AG08396 (cell line): ENCODE data around the gene BTBD3.
A peak's percentile ranks its signal among the peaks of the same experiment; 100 is the strongest.

Experiments
- DNase-seq: peaks from one replicate; pipeline ENCODE4 v3.0.0; 2012; ENCODE audit warnings: low spot score, mixed read lengths

The BTBD3 gene

DNA sequence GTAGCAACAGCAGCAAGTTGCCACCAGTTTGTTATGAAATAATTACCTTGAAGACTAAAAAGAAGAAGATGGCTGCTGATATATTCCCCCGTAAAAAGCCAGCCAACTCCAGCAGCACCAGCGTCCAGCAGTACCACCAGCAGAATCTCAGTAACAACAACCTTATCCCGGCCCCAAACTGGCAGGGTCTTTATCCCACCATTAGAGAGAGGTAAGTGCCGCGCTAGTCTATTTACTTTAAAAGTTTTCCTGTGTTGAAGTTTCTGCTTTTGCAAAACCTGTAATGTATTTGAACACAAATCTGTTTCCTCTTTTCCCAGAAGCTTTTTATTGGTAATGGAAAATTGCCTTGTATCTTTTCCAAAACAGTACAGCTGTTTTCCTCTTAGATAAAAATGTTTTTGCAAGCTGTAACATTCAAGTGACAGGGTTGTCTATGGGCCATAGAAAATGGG is 725 bp downstream of the BTBD3 start:
- DNase-seq = no peak

DNA sequence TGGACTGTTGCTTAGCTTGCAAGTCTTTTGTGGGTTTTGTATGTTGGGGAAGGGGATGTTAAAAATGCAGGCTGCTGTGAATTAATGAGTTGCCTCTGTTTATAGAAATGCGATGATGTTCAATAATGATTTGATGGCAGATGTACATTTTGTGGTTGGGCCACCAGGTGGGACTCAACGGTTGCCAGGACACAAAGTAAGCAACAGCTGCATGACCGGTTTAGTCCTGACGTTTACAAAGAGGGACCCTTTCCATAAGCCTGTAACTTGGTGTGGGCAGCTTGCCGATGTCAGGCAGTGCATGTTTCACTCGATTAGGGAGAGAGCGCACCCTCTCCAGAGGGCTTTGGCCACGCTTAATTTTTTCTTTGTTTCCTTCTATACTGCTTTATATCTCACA is 1.3 kb downstream of the BTBD3 start:
- peak; percentile 15 for DNase-seq

DNA sequence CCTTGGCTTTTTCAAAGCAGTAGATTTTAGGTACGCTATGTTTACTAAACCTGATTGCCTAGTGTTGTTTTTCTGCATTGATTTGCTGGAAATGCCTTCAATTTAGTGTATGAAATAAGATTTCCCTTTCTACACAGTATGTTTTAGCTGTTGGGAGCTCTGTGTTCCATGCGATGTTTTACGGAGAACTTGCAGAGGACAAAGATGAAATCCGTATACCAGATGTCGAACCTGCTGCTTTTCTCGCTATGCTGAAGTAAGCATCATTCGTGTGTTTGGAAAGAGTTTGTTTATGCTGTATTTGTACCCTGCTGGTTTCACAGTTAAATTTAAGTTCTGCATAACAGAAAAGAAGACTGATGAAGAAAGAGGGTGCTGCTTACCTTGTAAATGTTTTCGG is 1.9 kb downstream of the BTBD3 start:
- no peak for DNase-seq

DNA sequence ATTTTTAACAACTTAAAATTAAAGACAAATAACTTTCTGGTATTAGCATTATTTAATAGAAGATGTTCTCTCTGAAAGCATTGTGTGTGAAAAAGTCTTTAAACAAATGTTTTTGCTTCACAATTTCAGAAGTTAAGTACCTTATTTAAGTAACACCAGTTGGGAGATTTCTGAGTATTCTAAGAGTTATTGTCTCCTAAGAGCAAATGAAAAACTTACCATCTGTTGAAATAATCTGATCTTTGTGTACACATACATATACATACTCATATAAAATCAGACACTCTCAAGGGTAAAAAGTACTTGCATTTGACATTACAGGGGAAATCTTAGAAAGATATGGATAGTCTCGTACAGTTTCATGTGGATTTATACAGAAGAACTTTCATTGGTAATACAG is 2.4 kb downstream of the BTBD3 start:
- no peak for DNase-seq

DNA sequence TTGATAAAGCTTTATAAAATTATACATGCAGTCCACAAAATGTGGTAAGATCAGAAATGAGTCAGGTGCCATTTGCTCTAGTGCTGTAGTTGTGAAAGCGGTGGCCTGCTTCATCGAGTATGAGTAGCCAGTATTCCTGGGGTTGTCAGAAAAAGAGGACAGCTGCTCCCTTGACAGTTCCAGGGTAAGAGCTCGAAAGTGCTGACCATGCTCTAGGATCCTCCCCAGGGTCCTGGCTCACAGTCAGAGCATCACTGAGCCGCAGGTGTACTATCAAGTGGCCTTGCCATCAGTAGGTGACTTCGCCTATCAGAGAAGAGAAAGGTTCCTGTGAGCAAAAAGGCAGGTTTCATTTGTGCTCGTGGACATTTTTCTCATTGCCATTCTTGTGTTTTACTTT is 3.6 kb downstream of the BTBD3 start:
- peak; percentile 8 for DNase-seq

DNA sequence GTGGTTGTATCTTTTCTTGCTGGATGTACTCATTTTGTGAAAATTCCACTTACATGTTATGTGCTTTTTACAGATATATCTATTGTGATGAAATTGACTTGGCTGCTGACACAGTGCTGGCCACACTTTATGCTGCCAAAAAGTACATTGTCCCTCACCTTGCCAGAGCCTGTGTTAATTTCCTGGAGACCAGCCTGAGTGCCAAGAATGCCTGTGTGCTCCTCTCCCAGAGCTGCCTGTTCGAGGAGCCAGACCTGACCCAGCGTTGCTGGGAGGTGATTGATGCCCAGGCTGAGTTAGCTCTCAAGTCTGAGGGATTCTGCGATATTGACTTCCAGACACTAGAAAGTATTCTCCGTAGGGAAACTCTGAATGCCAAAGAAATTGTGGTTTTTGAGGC is 4.9 kb downstream of the BTBD3 start:
- no peak for DNase-seq

DNA sequence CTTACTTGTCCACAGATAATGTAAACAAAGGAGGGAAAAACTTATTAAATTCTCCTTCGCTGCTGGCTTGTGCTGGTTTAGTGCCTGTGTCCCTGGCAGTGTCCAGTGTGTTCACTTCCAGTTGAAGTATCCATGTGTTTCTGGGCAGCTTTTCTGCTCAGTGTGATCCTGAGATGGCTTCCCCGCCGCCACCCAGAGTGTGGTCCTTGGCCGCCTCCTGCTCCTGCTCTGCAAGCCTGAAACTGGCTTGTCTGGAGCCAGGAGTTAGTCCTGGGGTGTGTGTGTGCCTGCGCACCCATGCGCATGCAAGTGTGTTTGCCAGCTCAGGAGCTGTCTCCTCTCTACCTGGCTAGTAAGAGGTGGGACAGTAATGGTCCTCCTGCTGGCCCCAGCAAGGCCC is 7.2 kb downstream of the BTBD3 start:
- DNase-seq = no peak

DNA sequence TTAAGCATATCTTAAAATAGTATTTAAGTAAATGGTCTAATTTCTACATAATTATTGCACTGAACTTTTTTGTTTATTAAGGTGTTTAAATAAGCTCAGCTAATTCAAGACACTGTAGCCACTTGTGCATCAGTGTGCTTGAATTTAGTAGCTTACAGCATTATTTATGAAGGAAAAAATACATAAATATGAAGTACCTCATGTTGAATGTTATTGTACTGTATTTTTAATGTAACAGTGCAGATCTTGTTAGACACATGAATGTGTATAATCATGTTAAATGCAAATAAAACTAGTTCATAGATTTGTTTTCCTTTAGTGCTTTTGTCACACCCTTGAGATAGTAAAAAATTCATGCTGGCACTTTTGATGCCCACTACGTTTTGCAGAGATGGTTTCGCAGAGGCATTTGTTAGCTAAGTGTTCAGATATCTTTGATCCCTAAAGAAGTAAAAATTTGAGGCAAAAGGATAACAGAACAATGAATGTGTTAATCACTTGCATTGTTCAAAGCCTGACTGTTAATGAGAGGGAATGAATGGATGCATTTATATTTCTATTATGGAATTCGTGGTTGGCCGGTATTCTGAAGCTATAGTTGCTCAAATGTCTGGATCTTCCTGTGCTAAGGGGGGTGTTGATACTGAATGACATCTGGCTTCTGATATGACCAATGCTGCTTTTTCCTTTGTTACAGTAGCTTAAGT is 8.8 kb downstream of the BTBD3 start:
- no peak for DNase-seq

DNA sequence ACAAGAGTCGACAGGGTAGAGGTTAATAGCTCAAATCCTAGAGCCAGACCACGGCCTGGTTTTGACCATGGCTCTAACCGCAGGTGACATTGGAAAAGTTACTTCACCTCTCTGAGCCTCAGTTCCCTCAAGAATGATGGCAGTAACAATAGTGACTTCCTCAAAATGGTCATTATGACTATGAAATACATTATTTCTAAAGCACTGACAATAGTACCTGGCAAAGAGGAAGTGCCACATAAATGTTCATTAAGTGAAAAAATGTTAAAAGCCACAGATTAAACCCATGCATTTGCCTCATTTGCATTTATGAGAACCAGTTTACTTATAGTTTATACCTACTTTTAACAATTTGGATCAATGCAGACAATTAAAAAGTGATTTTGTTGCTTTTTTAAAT is 12.3 kb downstream of the BTBD3 start:
- no peak for DNase-seq

DNA sequence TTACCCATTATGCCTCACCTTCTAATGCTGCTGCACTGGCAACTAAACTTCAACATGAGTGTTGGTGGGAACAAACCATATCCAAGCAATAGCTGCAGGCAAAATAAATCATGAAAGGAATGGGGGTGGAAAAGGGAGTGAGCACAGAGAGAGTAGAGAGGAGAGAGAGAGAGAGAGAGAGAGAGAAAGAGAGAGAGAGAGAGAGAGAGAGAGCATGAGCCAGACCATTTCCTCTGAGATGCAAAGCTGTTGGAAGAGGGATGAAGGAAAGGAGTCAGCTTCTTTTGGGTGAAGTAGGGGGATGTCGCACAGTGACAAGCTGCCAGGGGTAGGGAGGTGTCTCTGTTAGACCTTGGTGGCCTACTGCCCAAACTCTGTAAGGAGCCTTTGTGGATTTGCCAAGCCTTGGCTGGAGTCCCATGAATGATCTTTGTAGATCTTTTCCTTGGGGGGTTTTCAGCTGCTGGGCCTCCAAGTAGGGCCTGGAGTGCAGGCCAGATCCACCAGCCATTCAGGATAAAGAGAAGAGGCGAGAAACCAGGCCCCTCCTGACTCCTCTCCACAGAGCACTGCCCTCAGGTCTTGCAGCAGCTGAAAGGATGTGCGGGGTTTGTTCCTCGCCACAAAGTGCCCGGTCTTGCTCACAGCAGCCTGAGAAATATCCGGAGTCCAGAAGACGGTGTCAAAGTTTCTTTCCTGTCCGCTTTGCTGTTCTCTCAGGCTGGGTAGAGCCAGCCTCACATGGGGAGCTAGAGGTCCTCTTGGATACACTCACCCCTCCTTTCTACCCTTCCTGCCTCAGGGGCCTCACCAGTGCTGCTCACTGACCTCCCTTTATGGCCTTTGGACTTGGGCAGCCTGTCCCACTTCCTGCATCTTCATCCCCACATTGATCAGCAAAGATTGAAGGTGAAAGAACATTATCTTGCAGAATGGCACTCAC is 17.8 kb downstream of the BTBD3 start:
- no peak for DNase-seq

DNA sequence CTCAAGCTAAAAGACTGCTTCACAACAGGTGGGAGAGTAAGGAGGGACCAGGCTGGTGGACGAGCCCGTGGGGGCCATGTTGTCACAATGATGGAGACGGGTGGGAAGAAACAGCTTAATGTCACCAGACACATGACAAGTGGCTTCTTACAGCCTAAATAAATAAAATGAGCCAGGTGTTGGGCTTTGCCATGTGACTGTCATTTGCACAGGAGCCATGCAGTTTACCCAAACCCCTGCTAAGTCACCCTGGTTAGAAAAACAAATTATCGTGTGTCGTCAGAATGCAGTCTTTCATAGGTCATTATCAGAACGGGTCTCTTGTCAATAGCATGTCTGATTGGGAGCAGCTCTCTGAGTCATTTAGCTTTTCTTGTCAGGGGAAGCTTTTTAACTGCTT is 18.5 kb downstream of the BTBD3 start:
- DNase-seq = no peak

DNA sequence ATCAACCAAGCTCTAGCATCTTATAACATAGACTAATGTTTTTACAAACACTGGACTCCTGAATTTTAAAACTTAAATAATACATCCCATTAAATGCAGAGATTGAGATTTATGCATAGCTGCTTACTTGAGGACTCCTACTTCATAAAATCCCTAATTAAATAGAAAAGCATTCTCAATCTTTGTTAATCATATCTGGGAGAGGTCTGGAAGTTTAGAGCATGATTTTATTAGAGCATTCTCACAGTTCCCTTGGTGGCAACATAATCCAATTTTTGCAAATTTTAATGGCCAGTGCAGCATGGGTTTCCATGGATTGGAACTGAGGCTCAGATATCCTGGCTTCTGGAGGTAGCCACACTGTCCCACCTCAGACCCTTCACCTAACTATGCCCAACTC is 19.5 kb downstream of the BTBD3 start:
- no peak for DNase-seq

DNA sequence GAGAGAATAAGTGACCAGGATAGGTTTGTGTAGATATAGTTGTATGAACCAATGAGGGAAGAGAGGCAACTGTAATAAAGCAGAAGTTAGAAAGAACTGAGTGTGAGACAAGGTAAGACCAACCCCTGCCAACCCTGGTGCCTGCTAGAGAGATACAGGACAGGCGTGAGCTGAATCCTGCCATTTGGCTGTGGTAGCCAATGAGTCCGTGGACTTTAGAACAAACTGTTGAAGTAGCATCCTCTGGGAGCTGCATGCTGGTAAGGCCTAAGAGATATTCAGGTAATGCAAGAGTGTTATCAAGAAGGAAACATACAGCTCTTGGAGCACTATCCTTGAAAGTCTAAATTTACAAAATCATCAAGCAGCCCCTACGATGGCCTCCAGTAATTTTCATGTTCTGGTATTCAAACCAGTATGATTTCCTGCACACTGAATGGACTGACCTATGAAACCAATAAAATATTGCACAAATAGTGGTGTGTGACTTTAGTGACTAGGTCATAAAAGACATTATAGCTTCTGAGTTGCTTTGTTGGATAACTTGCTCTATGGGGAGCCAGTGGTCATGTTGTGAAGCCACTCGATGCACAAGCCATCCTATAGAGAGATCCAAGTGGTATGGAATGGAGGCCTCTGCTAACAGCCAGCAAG is 24.0 kb downstream of the BTBD3 start:
- no peak for DNase-seq

DNA sequence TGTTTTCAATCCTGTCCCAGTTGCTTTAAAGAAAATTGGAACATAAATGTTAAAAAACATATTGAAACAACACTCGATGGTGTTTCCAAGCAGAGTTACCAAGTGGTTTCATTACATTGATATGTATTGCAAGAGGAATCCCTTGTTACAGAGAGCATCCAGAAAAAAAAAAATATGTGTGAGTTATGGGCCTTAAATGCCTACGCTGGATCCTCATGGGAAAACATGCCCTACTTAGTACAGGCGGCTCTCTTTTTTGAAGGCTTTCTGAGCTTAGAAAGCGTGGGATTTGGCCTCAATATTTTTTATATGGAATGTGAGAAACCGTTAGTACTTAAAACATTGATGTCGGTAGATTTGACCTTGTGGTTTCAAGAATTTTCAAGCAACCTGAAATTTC is 26.1 kb downstream of the BTBD3 start:
- DNase-seq = no peak

DNA sequence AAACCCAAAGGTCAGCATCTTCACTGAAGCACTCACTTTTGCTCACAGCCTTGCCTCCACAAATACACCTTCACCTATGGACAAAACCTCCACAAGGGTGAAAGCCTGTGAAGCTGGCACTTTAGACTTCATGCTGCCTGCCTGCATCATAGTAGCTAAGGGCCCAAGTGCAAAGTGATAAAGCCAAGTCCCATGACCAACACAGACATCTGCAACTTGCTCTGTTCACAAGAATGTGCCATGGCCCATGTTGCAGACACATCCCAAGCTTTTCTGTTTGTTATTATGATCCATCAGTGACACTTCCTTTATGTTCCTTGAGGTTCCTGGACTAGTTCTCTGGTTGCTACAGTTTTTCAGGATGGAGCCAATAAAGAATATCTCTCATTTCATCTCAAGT is 31.1 kb downstream of the BTBD3 start:
- DNase-seq = no peak

DNA sequence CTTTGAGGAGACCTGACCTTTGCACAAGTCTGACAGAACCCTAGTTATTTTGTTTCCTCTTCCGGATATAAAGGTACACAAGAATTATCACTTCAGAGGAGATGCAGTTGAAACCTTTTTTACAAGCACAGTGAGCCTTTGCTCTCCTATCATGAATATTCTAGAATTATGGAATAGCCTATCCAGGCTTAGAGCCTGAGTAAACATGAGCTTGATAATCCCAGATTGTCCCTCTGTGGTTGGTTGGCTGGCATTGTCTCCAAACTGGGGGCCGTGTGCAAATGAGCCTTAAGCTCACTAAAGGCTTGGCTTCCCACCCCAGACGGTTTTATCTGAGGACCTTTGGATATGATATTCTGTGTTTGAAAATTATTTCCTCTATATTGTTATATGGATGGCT is 32.0 kb downstream of the BTBD3 start:
- no peak for DNase-seq

DNA sequence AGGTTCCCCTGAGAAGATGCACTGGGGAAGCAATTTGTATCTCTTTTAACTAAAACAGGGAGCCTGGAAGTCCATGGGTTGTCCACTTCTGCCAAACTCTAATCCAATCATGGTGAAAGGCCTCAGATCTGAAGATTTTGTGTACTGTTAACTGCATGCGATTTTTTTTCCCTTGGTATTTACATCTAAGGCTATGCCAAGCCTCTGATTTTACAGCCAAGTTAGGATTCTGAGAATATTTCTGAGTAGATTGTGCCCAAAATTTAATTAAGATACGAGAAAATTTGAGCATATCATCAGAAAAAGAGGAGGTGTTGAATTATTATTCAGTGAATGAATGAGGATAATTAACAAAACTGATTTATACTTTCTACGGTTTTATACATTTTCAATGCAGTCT is 34.0 kb downstream of the BTBD3 start:
- DNase-seq = no peak

DNA sequence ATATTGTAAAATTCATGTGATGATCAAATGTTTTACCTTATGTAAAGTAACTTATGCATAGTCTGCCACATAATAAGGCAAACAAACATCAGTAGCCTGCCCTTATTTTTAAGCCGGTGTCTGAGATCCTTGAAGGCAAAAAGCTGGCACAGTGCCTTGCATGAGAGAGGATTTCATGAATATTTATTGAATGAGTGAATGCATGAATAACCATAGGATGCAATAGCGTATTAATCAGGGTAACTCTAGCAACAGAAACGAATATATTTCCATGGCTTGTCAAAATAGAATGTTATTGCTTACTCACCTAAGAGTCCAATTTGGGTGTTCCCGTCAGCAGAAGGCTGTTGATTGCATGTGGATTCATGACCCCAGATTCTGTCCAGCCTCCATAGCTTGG is 34.9 kb downstream of the BTBD3 start:
- DNase-seq = no peak

DNA sequence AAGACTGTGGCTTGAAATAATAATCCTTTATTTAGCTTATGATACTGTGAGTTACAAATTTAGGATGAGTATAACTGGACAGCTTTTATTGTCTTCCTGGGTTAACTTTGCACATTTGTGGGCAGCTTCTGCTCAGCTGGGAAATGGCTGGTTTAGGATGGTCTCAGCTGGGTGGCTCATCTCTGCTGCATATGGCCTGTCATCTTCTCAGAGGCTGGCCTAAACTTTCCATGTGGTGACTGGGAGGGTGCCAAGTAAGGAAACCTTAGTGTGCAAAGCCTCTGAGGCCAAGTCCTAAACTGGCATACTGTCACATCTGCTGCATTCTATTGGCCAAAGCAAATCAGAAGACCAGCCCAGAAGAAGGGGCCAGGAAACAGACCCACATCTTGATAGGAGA is 40.2 kb downstream of the BTBD3 start:
- DNase-seq = no peak

DNA sequence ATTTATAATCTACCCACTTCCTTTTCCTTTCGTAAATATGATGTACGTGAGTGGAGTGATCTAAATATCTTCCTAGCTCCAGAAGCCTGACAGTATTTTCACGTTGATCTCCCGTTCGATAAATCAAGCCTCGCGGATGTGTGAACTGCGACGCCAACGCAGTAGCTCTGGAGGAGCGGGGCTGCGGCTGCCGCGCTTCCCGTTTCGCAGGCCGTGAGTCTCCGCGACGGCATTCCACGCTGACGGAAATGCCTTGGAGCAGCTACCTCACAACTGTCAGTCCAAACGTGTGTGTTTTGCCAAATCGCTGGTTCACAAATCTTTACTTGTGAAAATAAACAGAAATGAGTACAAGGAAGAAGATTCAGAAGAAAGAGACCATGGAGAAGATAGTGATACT is 41.2 kb downstream of the BTBD3 start:
- no peak for DNase-seq

DNA sequence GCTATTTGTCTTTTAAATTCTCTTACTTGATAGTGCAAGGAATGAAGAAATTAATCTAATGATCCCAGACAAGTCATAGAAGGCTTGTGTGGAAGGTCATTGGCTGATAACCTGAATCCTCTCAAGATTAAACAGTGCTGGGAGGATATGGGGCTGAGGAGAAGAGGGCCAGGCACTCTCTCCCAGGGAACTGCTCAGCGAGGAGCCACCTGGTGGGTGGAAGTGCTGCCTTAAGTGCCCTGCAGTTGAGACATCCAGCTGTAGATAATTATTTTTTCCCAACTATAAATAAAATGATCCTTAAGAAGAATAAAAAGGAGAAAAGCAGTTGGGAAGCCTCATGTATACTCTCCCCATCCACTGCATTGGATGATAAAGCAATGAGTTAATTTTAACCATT is 47.9 kb downstream of the BTBD3 start:
- DNase-seq = no peak

DNA sequence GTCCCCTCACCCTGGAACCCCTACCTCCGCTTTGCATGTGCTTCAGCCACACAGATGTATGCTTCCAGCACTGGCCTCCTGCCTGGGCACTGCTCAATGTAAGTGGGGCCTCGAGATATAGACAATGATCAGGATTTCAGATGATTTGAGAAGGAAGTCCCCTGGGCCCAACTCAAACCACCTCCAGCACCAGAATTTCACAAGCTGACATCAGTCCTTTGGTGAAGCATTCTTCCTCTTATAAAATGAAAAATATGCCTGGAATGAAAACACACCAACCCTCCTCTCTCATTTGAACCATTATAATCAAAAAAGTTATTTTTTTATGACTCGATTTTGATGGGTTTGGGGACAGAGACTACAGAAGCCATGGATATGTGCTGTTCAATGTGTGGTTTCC is 48.5 kb downstream of the BTBD3 start:
- DNase-seq = no peak

DNA sequence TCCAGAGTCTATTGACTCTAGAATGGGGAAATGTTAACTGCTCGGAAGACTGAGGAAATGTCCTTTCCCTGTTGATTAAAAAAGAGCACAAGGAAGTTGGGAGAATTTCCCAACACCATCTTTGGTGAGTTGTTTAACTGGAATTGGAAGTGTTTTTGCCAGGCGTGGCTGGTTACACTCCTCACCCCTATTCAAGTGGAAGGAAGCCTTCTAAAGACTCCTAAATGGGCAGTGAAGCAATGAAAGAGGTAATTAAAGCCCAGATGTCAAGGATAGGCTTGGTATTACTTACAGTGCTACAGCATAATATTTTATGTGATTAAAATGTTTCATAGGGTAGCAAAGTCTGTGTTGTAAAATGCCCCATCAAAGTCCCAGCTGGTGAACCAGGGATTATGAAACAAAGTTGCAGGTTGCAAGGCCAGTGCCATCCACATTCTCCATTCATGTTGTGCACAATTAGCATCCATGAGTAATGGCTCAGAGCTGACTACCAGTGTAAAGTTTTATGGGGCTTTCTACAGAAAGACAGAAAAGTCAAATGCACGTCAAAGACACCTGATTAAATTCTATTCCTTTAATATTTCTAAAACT is 52.6 kb downstream of the BTBD3 start:
- no peak for DNase-seq
